ENCODE measurements around the gene CRX.

DNA sequence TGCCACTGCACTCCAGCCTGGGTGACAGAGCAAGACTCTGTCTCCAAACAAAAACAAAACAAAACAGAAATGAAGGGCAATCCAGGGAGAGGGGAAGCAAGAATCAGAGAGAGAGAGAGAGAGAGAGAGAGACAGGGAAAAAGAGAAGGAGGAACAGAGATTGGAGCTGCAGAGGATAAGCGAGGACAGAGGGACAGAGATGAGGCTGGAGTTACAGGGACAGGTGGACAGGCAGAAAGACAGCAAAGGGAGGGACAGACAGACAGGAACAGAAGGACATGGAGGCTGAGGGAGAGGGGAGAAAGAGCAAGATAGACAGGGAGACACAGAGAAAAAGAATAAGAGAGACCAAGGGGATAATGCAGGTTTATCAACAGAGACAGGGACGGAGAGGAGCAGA lies 1.3 kb upstream of the CRX start:
- TF ChIP-seq, protein P1, sequence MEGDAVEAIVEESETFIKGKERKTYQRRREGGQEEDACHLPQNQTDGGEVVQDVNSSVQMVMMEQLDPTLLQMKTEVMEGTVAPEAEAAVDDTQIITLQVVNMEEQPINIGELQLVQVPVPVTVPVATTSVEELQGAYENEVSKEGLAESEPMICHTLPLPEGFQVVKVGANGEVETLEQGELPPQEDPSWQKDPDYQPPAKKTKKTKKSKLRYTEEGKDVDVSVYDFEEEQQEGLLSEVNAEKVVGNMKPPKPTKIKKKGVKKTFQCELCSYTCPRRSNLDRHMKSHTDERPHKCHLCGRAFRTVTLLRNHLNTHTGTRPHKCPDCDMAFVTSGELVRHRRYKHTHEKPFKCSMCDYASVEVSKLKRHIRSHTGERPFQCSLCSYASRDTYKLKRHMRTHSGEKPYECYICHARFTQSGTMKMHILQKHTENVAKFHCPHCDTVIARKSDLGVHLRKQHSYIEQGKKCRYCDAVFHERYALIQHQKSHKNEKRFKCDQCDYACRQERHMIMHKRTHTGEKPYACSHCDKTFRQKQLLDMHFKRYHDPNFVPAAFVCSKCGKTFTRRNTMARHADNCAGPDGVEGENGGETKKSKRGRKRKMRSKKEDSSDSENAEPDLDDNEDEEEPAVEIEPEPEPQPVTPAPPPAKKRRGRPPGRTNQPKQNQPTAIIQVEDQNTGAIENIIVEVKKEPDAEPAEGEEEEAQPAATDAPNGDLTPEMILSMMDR (IDR thresholded peaks at IDR 0.05) = no peak
- TF ChIP-seq EZH2 (IDR thresholded peaks at IDR 0.05) = no peak

Data from neural progenitor cell (in vitro differentiated cells).